Panc1 (cell line): ENCODE results near the gene RTCB.

Source experiments
- CTCF ChIP-seq: fragments of 450-650 bp; IDR thresholded peaks from 2 replicates; pipeline ENCODE4 v1.5.1; 2017; ENCODE audit warnings: mild to moderate bottlenecking
- POLR2AphosphoS5 ChIP-seq: IDR thresholded peaks from 2 replicates; pipeline ENCODE4 v1.6.1; 2012; ENCODE audit warnings: mild to moderate bottlenecking, low read depth, low read length, moderate library complexity
- REST ChIP-seq, 2 experiments: IDR thresholded peaks; 2 replicates each; pipeline ENCODE4 v1.6.1; 2011 to 2012; ENCODE audit warnings: low read depth in 2 of 2, control low read depth in 1 of 2, low read length in 1 of 2, mild to moderate bottlenecking in 1 of 2, moderate library complexity in 1 of 2; ENCODE audit not compliant: insufficient read depth in 1 of 2
- SIN3A ChIP-seq: IDR thresholded peaks from 2 replicates; pipeline ENCODE4 v1.6.1; 2012; ENCODE audit warnings: low read depth, mild to moderate bottlenecking, low read length, moderate library complexity, borderline replicate concordance; ENCODE audit not compliant: insufficient read depth

- no peak for TF ChIP-seq CTCF
- no peak for TF ChIP-seq SIN3A
- TF ChIP-seq REST (IDR thresholded peaks at IDR 0.05; ENCODE audit: insufficient read depth in 1 of 2, low read depth in 2 of 2, low read length in 1 of 2): no peak
- no peak for TF ChIP-seq POLR2AphosphoS5
Observed at GRCh38 chr22:32407936-32408335, 4.1 kb downstream of the RTCB start.
